GM12891 (cell line): ENCODE data around the gene NHERF1.

Experiments used
- DNase-seq: peaks from one replicate; pipeline ENCODE4 v3.0.0; 2011; ENCODE audit warnings: low spot score; ENCODE audit not compliant: insufficient read length
- FAIRE-seq: peaks from 2 replicates; lab custom pipeline; 2011; peaks lifted over from hg19 to GRCh38; lab: Jason Lieb, UNC
- PAX5 ChIP-seq: IDR thresholded peaks from 2 replicates; pipeline ENCODE4 v1.6.1; 2011; ENCODE audit warnings: low read length, moderate library complexity, mild to moderate bottlenecking; ENCODE audit not compliant: insufficient read depth, severe bottlenecking
- POLR2A ChIP-seq: IDR thresholded peaks from 2 replicates; pipeline ENCODE4 v1.6.1; 2011; ENCODE audit warnings: low read depth, low read length, control low read depth
- POLR2AphosphoS5 ChIP-seq: IDR thresholded peaks from 2 replicates; pipeline ENCODE4 v1.6.1; 2011; ENCODE audit warnings: low read depth, low read length, control low read depth
- POU2F2 ChIP-seq: IDR thresholded peaks from 2 replicates; pipeline ENCODE4 v1.6.1; 2011; ENCODE audit warnings: low read depth, mild to moderate bottlenecking, control low read depth, low read length, moderate library complexity
- SPI1 ChIP-seq: IDR thresholded peaks from 2 replicates; pipeline ENCODE4 v1.6.1; 2011; ENCODE audit warnings: low read depth, low read length, control low read depth
- TAF1 ChIP-seq: IDR thresholded peaks from 2 replicates; pipeline ENCODE4 v1.6.1; 2011; ENCODE audit warnings: low read depth, low read length, control low read depth

NHERF1 gene

DNA sequence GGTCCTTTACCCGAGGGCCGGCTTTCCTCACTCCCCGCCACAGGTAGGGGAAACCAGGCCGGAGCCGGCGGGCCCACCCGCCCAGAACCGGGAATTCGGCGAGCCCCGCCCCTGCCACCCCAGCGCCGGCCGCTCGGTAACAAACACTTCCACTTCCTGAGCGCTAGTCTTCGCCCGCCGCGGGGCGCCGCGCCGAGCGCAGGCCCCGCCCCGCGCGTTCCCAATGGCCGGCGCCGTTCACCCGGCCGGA, 224 bp upstream of the NHERF1 start:
- no peak for DNase-seq
- TF ChIP-seq SPI1 (peak; percentile 60; the same call in 1 of the 2 replicates), TAF1 (no peak), PAX5 (peak; percentile 8)
- peak; percentile 88 for FAIRE-seq

DNA sequence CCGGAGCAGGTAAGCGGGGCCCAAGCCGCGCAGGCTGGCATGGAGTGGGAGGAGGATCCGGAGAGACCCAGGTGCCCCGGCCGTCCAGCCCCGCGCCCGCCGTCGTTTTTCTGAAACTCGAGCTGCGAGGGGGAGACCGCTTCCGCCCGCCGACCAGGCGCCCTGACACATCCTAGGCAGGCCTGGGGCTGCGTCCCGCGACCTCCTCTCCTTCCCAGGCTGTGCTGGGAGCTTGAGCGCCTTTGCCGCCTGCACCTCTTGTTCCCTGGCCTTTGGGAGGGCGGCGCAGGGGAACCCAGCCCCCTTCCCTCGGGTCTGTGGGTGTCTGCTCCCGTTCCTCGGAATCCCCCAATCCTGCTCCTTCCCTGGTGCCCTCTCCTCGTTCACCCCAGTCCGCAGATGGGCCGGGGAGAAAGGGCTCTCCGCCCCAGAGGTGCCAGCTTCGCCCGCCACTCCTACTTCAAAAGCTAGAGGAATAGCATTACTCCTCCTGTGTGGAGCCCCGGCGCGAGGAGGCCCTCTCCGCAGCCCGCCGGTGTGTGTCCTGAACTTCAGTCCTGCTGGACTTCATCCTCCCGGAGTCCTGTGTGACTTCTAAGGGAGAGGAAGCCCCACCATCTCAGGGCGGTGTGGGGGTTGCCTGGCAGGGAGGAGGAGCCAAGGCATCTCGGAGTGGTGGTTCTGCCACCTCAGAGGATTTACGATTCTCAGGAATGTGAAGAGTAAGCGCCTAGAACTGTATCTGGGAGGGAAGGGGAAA, 1.0 kb downstream of the NHERF1 start:
- TF ChIP-seq SPI1: no peak
- TF ChIP-seq POLR2A: no peak
- no peak for TF ChIP-seq PAX5
- TF ChIP-seq TAF1: no peak
- no peak for TF ChIP-seq POLR2AphosphoS5
- TF ChIP-seq POU2F2: no peak
- no peak for FAIRE-seq
- no peak for DNase-seq

DNA sequence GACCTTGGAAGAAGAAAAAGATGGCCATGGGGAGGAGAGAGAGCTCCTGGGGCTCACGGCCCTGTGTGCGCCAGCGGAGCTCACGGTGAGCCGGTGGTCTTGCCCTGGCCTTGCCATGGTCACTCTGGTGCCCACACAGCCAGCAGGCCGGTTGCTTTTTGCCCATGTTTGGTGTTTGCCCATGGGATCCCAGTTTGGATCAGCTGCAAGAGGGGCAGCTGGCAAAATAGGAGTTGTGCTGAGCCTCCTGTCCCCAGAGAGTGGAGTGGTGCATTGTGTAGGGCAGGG, 1.6 kb downstream of the NHERF1 start:
- no peak for DNase-seq
- no peak for TF ChIP-seq POLR2AphosphoS5
- FAIRE-seq: no peak

DNA sequence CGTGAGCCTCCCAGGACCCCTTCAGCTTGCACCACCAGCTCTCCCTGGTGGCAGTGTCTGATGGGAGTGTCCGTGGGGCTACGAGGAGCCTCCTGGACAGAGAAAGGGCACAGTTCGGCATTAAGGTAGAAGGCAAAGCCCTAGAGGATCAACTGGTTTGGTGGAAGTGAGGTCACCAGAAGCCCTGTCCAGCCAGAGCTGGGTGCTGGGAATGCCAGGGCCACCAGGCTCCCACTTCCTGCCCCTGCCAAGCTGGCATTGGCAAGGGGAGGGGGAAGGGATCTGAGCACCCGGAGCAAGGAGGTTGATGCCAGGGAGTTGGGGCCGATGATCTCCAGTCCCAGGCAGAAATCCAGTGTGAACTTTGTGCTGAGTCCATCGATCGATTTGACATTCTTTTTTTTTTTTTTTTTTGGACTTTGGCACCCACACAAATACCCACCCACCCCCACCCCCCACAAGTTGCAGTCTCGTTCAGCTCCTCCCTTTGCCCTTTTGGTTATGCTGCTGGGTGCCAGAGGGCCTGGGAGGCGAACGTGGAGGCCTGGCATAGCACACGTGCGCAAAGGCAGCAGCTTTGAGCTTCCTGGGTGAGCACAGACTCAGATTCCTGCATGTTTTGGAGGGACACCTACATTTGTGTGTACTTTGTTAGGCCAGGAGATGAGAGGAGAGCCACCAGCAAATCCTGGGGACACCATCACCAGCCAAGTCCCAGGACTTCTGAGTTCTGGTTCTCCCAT, 2.1 kb downstream of the NHERF1 start:
- FAIRE-seq: no peak
- TF ChIP-seq TAF1: no peak
- TF ChIP-seq POU2F2: no peak
- TF ChIP-seq POLR2A: no peak
- no peak for TF ChIP-seq PAX5
- TF ChIP-seq SPI1: no peak
- no peak for TF ChIP-seq POLR2AphosphoS5
- no peak for DNase-seq

DNA sequence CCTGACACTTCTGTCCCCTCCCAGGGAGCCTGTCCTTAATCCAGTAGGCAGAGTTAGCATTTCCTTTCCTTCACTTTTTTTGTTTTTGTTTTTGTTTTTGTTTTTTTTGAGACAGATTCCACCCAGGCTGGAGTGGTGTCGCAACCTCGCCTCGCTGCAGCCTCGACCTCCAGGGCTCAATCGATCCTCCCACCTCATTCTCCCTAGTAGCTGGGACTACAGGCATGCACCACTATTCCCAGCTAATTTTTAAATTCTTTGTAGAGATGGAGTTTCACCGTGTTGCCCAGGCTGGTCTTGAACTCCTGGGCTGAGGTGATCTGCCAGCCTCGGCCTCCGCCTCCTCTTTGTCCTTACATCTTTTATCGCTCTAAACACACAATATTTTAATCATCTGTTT, 4.0 kb downstream of the NHERF1 start:
- DNase-seq: no peak
- no peak for FAIRE-seq
- TF ChIP-seq SPI1: no peak
- no peak for TF ChIP-seq POLR2A
- TF ChIP-seq POU2F2: no peak
- no peak for TF ChIP-seq POLR2AphosphoS5
- no peak for TF ChIP-seq TAF1
- no peak for TF ChIP-seq PAX5

DNA sequence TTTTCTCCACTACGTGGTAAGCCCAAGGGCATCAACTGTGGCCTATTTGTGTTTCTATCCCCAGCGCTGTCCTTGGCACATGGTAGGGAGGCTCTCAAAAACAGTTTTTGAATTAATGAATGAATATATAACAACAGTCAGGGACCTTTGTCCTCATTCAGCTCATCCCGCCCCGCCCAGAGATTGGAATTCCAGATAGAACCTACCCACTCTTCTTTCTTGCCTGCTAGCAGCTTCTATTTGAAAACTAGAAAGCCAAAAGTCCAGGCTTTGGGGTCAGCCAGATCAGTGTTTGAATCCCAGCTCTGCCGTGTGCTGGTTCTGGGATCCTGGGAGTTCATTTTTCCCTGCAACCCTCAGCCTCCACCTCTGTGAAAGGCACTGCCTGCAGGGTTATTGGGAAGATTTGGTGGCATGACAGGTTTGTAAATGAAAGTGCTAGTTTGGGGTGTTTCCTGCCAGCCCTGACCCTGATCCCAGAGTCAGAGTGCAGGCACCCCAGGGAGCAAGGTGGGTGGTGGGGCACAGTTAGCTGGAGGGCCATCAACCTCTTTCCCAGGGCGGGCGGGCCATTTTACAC, 4.5 kb downstream of the NHERF1 start:
- DNase-seq (no peak), FAIRE-seq (no peak)
- TF ChIP-seq POLR2A (no peak), PAX5 (no peak), SPI1 (no peak), TAF1 (no peak), POLR2AphosphoS5 (no peak), POU2F2 (no peak)

DNA sequence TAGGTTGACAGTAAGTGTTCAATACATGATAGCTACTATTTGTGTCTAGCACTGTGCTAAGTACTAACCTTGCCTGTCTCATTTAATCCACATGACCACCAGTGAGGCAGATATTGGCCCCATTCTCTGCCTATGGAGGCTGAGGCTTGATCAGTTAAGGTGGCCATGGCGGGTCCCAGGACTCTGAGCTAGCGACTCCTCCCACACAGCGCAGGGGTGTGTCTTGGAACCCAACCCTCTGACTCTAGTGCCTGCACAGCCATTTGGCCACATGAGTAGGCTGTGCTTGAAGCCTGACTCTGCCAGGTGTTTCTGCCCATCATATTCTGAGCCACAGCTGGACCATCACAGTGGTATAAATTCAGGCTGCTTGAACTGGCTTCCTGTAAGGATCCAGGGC, 6.4 kb downstream of the NHERF1 start:
- no peak for TF ChIP-seq SPI1
- no peak for TF ChIP-seq PAX5
- TF ChIP-seq POLR2AphosphoS5: no peak
- no peak for TF ChIP-seq POU2F2
- TF ChIP-seq TAF1: no peak
- TF ChIP-seq POLR2A: no peak
- no peak for DNase-seq
- FAIRE-seq: no peak

DNA sequence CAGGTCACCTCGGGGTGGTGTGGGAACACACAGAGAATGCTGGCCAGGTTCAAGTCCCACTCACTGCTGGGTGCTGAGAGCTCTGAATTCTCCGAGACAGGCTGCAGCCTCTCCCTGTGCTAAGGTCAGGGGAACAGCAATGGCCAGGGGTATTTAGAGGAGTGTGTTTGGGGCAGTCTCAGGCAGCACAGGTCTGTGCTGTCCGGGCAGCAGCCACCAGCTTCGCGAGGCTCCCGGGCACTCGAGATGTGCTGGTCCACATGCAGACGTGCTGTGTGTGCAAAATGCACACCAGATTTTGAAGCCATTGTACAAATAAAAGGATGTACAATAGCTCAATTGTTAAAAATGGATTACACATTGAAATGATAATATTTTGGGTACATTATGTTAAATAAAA, 7.1 kb downstream of the NHERF1 start:
- TF ChIP-seq POLR2A (no peak), TAF1 (no peak), SPI1 (no peak), POU2F2 (no peak), PAX5 (no peak), POLR2AphosphoS5 (no peak)
- DNase-seq (no peak), FAIRE-seq (no peak)

DNA sequence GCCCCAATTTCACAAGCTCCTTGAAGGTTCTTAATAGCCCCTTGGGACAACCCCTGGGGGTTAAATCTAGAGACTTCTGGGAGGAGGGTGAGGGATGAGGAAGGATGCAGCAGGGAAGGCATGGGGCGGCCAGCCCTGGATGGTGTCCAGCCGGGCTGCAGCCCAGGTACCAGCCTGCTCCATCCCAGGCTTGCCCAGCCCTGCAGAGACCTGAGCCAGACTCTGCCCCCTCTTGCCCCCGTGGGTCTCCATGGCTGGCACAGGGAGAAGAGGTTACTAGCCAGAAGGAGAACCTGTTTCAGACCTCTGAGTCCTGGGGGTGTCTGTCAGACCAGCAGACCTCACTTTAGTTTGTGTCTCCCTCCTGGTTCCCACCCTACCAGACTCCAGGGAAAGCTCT, 8.5 kb downstream of the NHERF1 start:
- TF ChIP-seq POLR2AphosphoS5: no peak
- TF ChIP-seq POU2F2: no peak
- TF ChIP-seq SPI1: no peak
- no peak for TF ChIP-seq TAF1
- TF ChIP-seq POLR2A: no peak
- FAIRE-seq (no peak), DNase-seq (no peak)

DNA sequence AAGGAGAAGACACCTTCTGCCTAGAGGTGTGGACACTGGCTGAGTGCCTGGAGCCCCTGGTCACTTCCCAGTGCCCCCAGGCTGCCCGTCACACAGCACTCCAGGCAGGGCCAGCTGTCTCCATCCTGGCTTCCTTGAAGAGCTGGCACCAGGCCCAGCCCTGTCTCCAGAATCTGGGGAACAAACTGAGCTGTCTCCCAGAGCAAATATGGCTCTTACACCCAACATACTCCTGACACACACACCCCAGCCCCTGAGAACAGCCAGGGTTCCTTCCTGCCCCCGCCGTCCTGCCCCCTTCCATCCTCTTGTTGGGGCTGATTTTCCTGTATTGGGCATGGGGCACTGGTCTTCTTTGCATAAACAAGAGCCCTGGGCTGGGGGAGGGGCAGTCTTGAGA, 9.1 kb downstream of the NHERF1 start:
- TF ChIP-seq POU2F2 (no peak), PAX5 (no peak), POLR2AphosphoS5 (no peak), TAF1 (no peak), SPI1 (no peak), POLR2A (no peak)
- FAIRE-seq (no peak), DNase-seq (no peak)
